Osteoblast (primary cell): ENCODE measurements around the gene LRP1-AS. TPM values are rescaled to one million over a fixed set of nuclear protein-coding genes. Genes with fewer than 3 reads are reported as not detected.

Source experiments
- DNase-seq: peaks from one replicate; pipeline ENCODE4 v3.0.0; 2011; ENCODE audit warnings: low spot score, mixed read lengths; ENCODE audit not compliant: insufficient read length; ENCODE audit errors: missing footprints
- H2AFZ ChIP-seq: 2 replicates; pipeline ENCODE4 v1.6.0; 2011; ENCODE audit warnings: mild to moderate bottlenecking, low read length
- H3K27ac ChIP-seq: 2 replicates; pipeline ENCODE4 v1.5.1; 2011; ENCODE audit warnings: mild to moderate bottlenecking, low read depth, low read length, moderate library complexity
- H3K27me3 ChIP-seq: 2 replicates; pipeline ENCODE4 v1.6.0; 2012; ENCODE audit warnings: mild to moderate bottlenecking, control low read depth, inconsistent platforms, low read length, moderate library complexity; ENCODE audit not compliant: insufficient read depth
- H3K36me3 ChIP-seq: 2 replicates; pipeline ENCODE4 v1.5.1; 2011; ENCODE audit warnings: mild to moderate bottlenecking, low read length, control low read depth, moderate library complexity; ENCODE audit not compliant: insufficient read depth
- H3K4me1 ChIP-seq: 2 replicates; pipeline ENCODE4 v1.5.1; 2011; ENCODE audit warnings: mild to moderate bottlenecking, low read length, control low read depth, moderate library complexity; ENCODE audit not compliant: insufficient read depth
- H3K4me2 ChIP-seq: 2 replicates; pipeline ENCODE4 v1.6.0; 2011; ENCODE audit warnings: mild to moderate bottlenecking, low read length; ENCODE audit not compliant: insufficient read depth
- H3K4me3 ChIP-seq: fragments of 200-600 bp; sonication (generic); 3 replicates; pipeline ENCODE4 v1.5.1; 2012; ENCODE audit warnings: mild to moderate bottlenecking, low read length, inconsistent platforms; ENCODE audit not compliant: insufficient read depth
- H3K79me2 ChIP-seq: 2 replicates; pipeline ENCODE4 v1.6.0; 2012; ENCODE audit warnings: mild to moderate bottlenecking, low read length, control low read depth, inconsistent platforms; ENCODE audit not compliant: insufficient read depth
- H3K9me3 ChIP-seq: 2 replicates; pipeline ENCODE4 v1.5.1; 2011; ENCODE audit warnings: low read depth, low read length, control low read depth
- H4K20me1 ChIP-seq: 2 replicates; pipeline ENCODE4 v1.6.0; 2012; ENCODE audit warnings: mild to moderate bottlenecking, low read length, control low read depth; ENCODE audit not compliant: insufficient read depth
- CTCF ChIP-seq: IDR thresholded peaks from 2 replicates; pipeline ENCODE4 v1.5.1; 2011; ENCODE audit warnings: mild to moderate bottlenecking, low read depth, low read length, moderate library complexity; ENCODE audit errors: extremely low read depth
- total RNA-seq: library from RNA; depleted of rRNA; stranded (reverse); fragments of >200 nt; gene quantifications from 2 replicates; pipeline ENCODE4 v1.2.3, GENCODE V29; 2012

The LRP1-AS gene
- total RNA-seq, 1 donor, result not detected

GRCh38 chr12:57138526-57139272 lies 8.7 kb downstream of the LRP1-AS start:
- Histone ChIP-seq H3K27me3 (no peaks in the 10 kb centered on the region), H3K4me3 (peak overlapping the region; percentile 22), H3K4me1 (peaks cover 77% of the 10 kb centered on the region), H3K36me3 (peaks cover 59% of the 10 kb centered on the region), H3K79me2 (peaks cover 95% of the 10 kb centered on the region), H3K9me3 (no peaks in the 10 kb centered on the region), H2AFZ (no peak overlapping the region), H3K27ac (peak overlapping the region; percentile 60), H3K4me2 (peak overlapping the region; percentile 29), H4K20me1 (peaks cover 64% of the 10 kb centered on the region)
- no peak for TF ChIP-seq CTCF
- peak; percentile 38 for DNase-seq

GRCh38 chr12:57135527-57136326 lies 11.7 kb downstream of the LRP1-AS start:
- DNase-seq, result no peak
- H3K4me1 ChIP-seq, result peaks cover 93% of the 10 kb centered on the region
- no peak overlapping the region for H2AFZ ChIP-seq
- peaks cover 36% of the 10 kb centered on the region for H3K36me3 ChIP-seq
- peak overlapping the region; percentile 53 for H3K4me3 ChIP-seq
- H3K79me2 ChIP-seq, result peaks cover 94% of the 10 kb centered on the region
- H4K20me1 ChIP-seq, result peaks cover 61% of the 10 kb centered on the region
- H3K9me3 ChIP-seq, result no peaks in the 10 kb centered on the region
- no peaks in the 10 kb centered on the region for H3K27me3 ChIP-seq
- H3K27ac ChIP-seq, result peak overlapping the region; percentile 70
- TF ChIP-seq CTCF, result no peak
- peak overlapping the region; percentile 61 for H3K4me2 ChIP-seq

DNA sequence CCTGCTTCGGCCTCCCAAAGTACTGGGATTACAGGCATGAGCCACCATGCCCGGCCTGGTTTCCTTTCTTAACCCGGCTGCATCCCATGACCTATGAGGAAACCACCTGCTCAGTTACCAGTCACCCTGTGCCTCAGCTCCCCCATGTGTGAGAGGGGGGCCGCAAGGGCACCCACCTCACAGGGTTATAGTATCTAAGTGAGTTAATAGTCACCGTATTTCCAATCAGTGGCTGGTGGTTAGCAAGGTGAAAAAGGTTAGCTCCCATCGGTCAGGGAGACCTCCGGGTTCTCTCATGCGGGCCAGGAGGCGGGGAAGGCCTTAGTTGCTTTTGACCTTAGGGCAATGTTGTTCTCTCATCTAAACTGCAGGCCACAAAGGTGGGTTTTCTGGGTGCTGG lies 12.5 kb downstream of the LRP1-AS start:
- Histone ChIP-seq H2AFZ (no peak overlapping the region), H3K27me3 (no peaks in the 10 kb centered on the region), H3K27ac (peak overlapping the region; percentile 70), H3K36me3 (peaks cover 29% of the 10 kb centered on the region), H3K4me2 (peak overlapping the region; percentile 61), H3K4me3 (peak overlapping the region; percentile 53), H3K9me3 (no peaks in the 10 kb centered on the region), H3K4me1 (peaks cover 94% of the 10 kb centered on the region), H3K79me2 (peaks cover 97% of the 10 kb centered on the region), H4K20me1 (peaks cover 60% of the 10 kb centered on the region)
- DNase-seq, result no peak
- TF ChIP-seq CTCF, result no peak

- H4K20me1 ChIP-seq, result peaks cover 51% of the 10 kb centered on the region
- TF ChIP-seq CTCF, result no peak
Measured at GRCh38 chr12:57133916-57134315, 13.5 kb downstream of the LRP1-AS start.

More at GRCh38 chr12:57133916-57134315, 13.5 kb downstream of the LRP1-AS start:
- Histone ChIP-seq H2AFZ (no peak overlapping the region), H3K79me2 (peaks cover 97% of the 10 kb centered on the region), H3K4me2 (peak overlapping the region; percentile 89), H3K27ac (peak overlapping the region; percentile 64), H3K9me3 (no peaks in the 10 kb centered on the region), H3K4me3 (peak overlapping the region; percentile 39), H3K36me3 (peaks cover 19% of the 10 kb centered on the region), H3K27me3 (no peaks in the 10 kb centered on the region), H3K4me1 (peaks cover 83% of the 10 kb centered on the region)
- no peak for DNase-seq
